GM12872 (cell line): ENCODE measurements around the gene IDS.

Experiments
- TF ChIP-seq, protein P1 (sequence below): IDR thresholded peaks from 3 replicates; pipeline ENCODE4 v1.5.1; 2011; ENCODE audit warnings: low read depth, mild to moderate bottlenecking, low read length, moderate library complexity; ENCODE audit not compliant: insufficient read depth

The IDS gene

DNA sequence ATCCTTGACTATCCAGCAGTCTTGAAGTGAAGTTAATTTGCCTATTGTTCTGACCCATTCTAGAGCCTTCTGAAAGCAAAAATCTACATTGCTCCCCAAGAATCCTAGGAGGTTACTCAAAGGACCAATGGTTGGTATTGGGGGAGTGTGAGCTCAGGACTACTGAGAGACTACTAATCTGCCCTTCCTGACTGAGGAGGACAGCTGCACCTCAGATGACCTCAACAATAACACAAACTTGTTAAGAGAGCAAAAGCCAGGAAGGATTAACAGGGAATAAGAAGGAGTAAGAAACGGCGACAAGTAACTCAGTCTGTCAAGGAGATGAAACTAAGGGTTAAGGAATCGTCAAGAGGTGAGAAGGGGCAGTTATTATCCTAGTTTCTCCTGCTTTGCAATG lies 43.4 kb downstream of the IDS start:
- TF ChIP-seq, protein P1, sequence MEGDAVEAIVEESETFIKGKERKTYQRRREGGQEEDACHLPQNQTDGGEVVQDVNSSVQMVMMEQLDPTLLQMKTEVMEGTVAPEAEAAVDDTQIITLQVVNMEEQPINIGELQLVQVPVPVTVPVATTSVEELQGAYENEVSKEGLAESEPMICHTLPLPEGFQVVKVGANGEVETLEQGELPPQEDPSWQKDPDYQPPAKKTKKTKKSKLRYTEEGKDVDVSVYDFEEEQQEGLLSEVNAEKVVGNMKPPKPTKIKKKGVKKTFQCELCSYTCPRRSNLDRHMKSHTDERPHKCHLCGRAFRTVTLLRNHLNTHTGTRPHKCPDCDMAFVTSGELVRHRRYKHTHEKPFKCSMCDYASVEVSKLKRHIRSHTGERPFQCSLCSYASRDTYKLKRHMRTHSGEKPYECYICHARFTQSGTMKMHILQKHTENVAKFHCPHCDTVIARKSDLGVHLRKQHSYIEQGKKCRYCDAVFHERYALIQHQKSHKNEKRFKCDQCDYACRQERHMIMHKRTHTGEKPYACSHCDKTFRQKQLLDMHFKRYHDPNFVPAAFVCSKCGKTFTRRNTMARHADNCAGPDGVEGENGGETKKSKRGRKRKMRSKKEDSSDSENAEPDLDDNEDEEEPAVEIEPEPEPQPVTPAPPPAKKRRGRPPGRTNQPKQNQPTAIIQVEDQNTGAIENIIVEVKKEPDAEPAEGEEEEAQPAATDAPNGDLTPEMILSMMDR = no peak

DNA sequence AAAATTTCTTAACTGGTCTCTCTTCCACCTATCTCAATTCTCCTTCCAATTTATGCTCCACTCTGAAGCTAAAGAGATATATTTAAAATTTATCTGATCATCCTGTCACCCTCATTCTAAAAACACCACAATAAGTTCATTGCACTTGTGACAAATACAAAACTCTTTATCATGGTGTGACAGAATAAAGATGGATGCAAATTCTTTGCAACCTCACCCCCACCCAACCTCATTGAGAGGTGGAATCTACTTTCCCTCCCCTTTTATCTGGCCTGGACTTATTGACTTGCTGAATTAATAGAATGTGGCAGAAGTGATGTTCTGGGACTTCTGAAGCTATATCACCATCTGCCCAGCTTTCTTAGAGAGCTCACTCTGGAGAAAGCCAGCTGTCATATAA lies 46.5 kb downstream of the IDS start:
- TF ChIP-seq, protein P1 = no peak

DNA sequence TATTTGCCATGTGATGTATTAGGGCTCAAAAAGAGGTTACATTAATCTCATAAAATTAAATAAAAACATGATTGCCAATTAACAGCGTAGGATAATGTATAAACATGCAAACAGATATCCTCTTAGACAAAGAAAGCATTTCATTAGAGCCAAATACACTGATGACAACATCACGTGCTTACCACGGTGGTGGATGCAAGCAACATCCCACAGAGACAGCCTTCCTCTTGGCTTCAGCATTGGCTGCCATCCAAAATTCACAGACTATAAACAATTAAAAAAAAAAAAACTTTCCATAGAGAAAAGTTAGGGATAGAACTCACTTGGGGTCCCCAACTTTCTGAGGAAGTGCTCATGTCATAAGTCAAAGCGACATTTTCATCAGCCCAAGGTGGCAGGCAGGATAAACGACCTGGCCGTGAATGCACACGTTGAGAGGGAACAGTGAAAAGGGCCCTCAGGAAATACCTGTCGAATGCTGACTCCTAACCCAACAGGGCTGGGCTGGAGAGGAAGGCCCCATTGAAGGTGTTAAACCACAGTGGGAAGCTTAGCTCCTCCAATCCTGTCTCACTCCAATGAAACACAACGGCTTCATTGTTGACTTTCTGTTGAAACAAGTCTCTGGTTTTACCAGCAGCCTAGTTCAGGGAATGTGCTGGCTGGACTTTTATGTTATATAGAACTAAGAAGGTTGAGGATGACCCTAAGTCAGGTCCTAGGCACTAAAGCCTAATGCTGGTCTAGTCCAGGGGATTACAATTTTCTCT lies 48.4 kb downstream of the IDS start:
- TF ChIP-seq, protein P1 = no peak

DNA sequence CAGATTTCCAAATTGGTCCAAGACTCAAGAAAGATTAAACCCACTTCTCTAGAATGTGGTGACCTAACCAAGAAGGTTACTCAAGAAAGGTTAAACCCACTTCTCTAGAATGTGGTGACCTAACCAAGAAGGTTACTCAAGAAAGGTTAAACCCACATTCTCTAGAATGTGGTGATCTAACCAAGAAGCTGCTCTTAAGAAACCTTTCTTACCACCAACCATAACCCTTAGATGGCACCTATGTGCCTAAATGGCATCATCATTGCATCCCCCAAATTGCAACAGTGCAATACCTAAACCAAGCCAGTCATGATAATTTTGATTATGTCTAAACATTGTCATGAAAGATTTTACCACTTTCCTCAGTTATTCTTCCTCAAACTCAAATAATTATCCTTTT lies 49.2 kb downstream of the IDS start:
- TF ChIP-seq, protein P1 = no peak

DNA sequence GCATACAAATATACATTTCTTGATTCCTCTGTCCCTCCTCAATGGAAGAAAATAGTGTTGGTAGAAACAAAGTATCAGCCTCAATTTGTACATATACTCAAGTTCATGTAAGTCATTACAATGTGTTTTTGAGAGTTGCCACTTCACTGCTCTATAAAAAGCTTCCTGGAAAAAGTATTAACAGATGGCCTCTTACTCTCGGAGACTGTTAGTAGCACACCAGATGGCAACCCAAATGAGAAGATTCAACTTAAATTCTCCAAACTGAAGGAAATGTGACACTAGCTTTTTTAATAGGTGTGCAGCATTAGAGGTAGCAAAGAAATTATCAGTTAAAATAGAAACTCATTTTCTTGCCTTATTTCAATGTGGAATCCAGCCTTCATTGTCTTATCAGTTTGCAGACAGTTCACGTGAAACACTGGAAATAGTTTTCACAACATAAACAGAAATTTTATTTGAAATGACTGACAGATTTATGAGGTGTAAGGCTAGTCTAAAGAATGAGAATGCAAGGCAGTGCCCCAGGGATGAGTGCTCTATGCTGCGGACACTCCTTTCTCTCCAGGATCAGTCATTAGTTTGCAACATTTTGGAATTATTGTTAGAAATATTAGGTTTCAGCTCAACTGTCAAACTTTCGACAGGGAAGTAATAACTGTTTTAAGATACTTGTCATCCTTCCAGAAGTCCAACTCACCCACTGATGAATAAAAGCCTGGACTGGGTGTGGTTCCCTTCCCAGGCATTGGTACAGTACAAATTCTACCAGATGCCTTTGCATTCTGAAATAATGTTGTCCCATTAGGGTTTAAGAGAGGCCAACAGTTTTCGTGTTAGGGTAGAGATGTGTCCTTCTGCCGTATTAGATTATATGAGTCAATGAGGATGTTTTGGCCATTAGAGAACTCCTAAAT lies 50.9 kb downstream of the IDS start:
- TF ChIP-seq, protein P1 = no peak

DNA sequence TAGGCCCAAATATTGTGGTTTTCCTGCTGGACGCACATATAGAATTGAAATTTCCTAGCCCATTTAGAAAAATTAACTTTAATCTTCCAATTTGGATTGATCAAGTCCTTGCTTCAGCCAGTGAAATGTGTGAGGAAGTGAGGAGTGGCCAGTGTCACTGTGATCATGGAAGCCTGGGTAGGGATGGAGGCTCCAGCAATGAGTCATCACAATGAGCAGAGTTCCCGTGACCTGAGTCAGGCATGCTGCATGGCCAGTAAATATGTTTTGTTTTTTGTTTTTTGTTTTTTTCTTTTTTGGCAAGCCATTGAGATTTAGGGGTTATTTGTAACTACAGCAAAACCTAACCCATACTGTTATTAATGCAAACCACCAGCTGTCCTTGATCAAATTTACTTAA lies 52.1 kb downstream of the IDS start:
- TF ChIP-seq, protein P1 = no peak

DNA sequence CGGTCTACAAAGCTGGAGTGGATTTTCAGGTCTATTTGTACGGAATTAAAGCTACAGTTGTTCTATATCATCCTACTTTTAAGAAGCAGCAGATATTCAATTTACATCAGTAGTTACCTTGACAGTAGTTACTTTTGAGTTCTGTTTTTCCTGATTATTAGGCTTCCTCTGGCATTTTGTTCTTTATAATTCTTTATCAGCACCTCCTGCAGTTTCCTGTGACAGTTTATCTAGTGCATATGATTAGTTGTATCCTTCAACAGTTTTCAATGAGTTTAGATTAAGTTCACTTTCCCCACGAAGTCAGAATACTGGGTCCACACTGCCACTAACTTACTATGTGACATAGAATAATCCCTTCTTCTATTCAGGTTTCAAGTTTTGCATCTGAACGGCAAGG lies 71.7 kb downstream of the IDS start:
- TF ChIP-seq, protein P1 = no peak
